ENCODE results near the gene WDR48. TPM values are rescaled to one million over a fixed set of nuclear protein-coding genes. Genes with fewer than 3 reads are reported as not detected.

The WDR48 gene
- total and polyA plus RNA-seq, 2 experiments from 2014 or later, result 27.2 to 54.3 TPM

- DNase-seq (ENCODE audit: low spot score) (no peak), ATAC-seq (no peak)
- Histone ChIP-seq H3K9me2 (ENCODE audit: insufficient read depth) (no peaks in the 10 kb centered on the region), H3K27me3 (ENCODE audit: insufficient read depth) (no peaks in the 10 kb centered on the region), H3K4me1 (ENCODE audit: insufficient read depth) (no peaks in the 10 kb centered on the region), H3K79me2 (replicated peaks; ENCODE audit: insufficient read depth) (no peaks in the 10 kb centered on the region), H3K4me3 (no peak overlapping the region), H2AFZ (no peak overlapping the region), H3K36me3 (ENCODE audit: insufficient read depth) (peaks cover 22% of the 10 kb centered on the region), H3K4me2 (no peak overlapping the region), H4K20me1 (replicated peaks; ENCODE audit: insufficient read depth) (peaks cover 5% of the 10 kb centered on the region; the same call in 1 of the 2 replicates), H3F3A (replicated peaks; ENCODE audit: low read depth) (no peaks in the 10 kb centered on the region), H3K27ac (ENCODE audit: low read depth) (no peak overlapping the region)
- Mint-ChIP-seq H3K4me3 (no peak overlapping the region), H3K36me3 (ENCODE audit: low read depth) (peaks cover 26% of the 10 kb centered on the region; the same call in 2 of the 3 replicates), H3K9me3 (no peaks in the 10 kb centered on the region), H3K27me3 (ENCODE audit: insufficient read depth, low read depth, poor library complexity) (peaks cover 2% of the 10 kb centered on the region), H3K4me1 (no peaks in the 10 kb centered on the region), H3K27ac (no peak overlapping the region)
- TF ChIP-seq STAT1 (IDR thresholded peaks at IDR 0.05; ENCODE audit: unreplicated experiment), result no peak
- TF ChIP-seq ZNF462 (CRISPR knock-in tag; IDR thresholded peaks at IDR 0.05), result no peak
- TF ChIP-seq EZH2 (IDR thresholded peaks at IDR 0.05; ENCODE audit: low read depth, unreplicated experiment), result no peak
Measured at GRCh38 chr3:39082666-39083313, 31.0 kb downstream of the WDR48 start.

- peaks cover 31% of the 10 kb centered on the region for H3K36me3 ChIP-seq (ENCODE audit: insufficient read depth)
- H3K36me3 Mint-ChIP-seq (ENCODE audit: low read depth), result peaks cover 31% of the 10 kb centered on the region; the same call in 2 of the 3 replicates
- TF ChIP-seq STAT1 (IDR thresholded peaks at IDR 0.05; ENCODE audit: unreplicated experiment), result no peak
- TF ChIP-seq ZNF462 (CRISPR knock-in tag; IDR thresholded peaks at IDR 0.05), result no peak
- TF ChIP-seq EZH2 (IDR thresholded peaks at IDR 0.05; ENCODE audit: low read depth, unreplicated experiment), result no peak
- no peak for TF ChIP-seq JUNB (IDR thresholded peaks at IDR 0.05; ENCODE audit: unreplicated experiment)
- no peak for TF ChIP-seq POLR2AphosphoS5 (IDR thresholded peaks at IDR 0.05; ENCODE audit: low read depth)
Measured at GRCh38 chr3:39086144-39086543, 34.3 kb downstream of the WDR48 start.

More at GRCh38 chr3:39086144-39086543, 34.3 kb downstream of the WDR48 start:
- H2AFZ ChIP-seq, result no peak overlapping the region
- no peaks in the 10 kb centered on the region for H3K79me2 ChIP-seq (replicated peaks; ENCODE audit: insufficient read depth)
- no peak overlapping the region for H3K27ac ChIP-seq (ENCODE audit: low read depth)
- H3K4me2 ChIP-seq, result no peak overlapping the region
- Mint-ChIP-seq H3K9me3 (no peaks in the 10 kb centered on the region), H3K4me1 (no peaks in the 10 kb centered on the region), H3K27me3 (ENCODE audit: insufficient read depth, low read depth, poor library complexity) (peaks cover 2% of the 10 kb centered on the region), H3K4me3 (no peak overlapping the region), H3K27ac (no peak overlapping the region)
- no peaks in the 10 kb centered on the region for H3K27me3 ChIP-seq (ENCODE audit: insufficient read depth)
- H4K20me1 ChIP-seq (replicated peaks; ENCODE audit: insufficient read depth), result no peaks in the 10 kb centered on the region; the same call in 1 of the 2 replicates
- H3K4me3 ChIP-seq, result no peak overlapping the region
- DNase-seq (ENCODE audit: low spot score), result no peak
- H3K9me2 ChIP-seq (ENCODE audit: insufficient read depth), result no peaks in the 10 kb centered on the region
- no peaks in the 10 kb centered on the region for H3F3A ChIP-seq (replicated peaks; ENCODE audit: low read depth)
- H3K4me1 ChIP-seq (ENCODE audit: insufficient read depth), result no peaks in the 10 kb centered on the region
- no peak for ATAC-seq

All from GM23338 (cell line).